Small intestine (tissue), 7 donors: ENCODE results near the gene RFPL1. TPM values are rescaled to one million over a fixed set of nuclear protein-coding genes. Genes with fewer than 3 reads are reported as not detected.
"Not testable (repeated sequence)": the region's sequence is repeated elsewhere in the genome, so short reads cannot be mapped to it uniquely, and the experiment has no call there.

Experiments used
- DNase-seq, 2 donors: peaks; one replicate each; pipeline versions ENCODE4 v3.0.0 to v3.0.0-alpha.2; 2013
- FAIRE-seq: peaks from 2 replicates; lab custom pipeline; 2012; peaks lifted over from hg19 to GRCh38; lab: Jason Lieb, UNC
- H3K27ac ChIP-seq, 3 donors: one replicate each; pipeline ENCODE4 v1.5.1; 2013; ENCODE audit warnings: low read length in 2 of 3, mild to moderate bottlenecking in 2 of 3, control low read depth in 1 of 3, inconsistent platforms in 1 of 3, low read depth in 1 of 3, moderate library complexity in 1 of 3
- H3K27me3 ChIP-seq, 3 donors: one replicate each; pipeline ENCODE4 v1.6.1; 2013; ENCODE audit warnings: low read length in 3 of 3, inconsistent platforms in 1 of 3; ENCODE audit not compliant: control insufficient read depth in 3 of 3, insufficient read depth in 3 of 3
- H3K36me3 ChIP-seq, 3 donors: one replicate each; pipeline ENCODE4 v1.6.1; 2013; ENCODE audit warnings: low read length in 3 of 3, inconsistent platforms in 1 of 3, low read depth in 1 of 3, mild to moderate bottlenecking in 1 of 3, moderate library complexity in 1 of 3; ENCODE audit not compliant: control insufficient read depth in 3 of 3, insufficient read depth in 2 of 3
- H3K4me1 ChIP-seq, 3 donors: one replicate each; pipeline ENCODE4 v1.6.1; 2013; ENCODE audit warnings: low read length in 2 of 3, inconsistent platforms in 1 of 3, low read depth in 1 of 3, mild to moderate bottlenecking in 1 of 3, moderate library complexity in 1 of 3; ENCODE audit not compliant: control insufficient read depth in 3 of 3, insufficient read depth in 2 of 3
- H3K4me3 ChIP-seq, 3 donors: one replicate each; pipeline ENCODE4 v1.5.1; 2013; ENCODE audit warnings: low read length in 3 of 3, control low read depth in 1 of 3, inconsistent platforms in 1 of 3, low read depth in 1 of 3, mild to moderate bottlenecking in 1 of 3, moderate library complexity in 1 of 3
- H3K9me3 ChIP-seq, 2 donors: one replicate each; pipeline ENCODE4 v1.6.1; 2013; ENCODE audit warnings: low read depth in 1 of 2, low read length in 1 of 2; ENCODE audit not compliant: control insufficient read depth in 2 of 2, insufficient read depth in 1 of 2
- WGBS, 3 donors: extraction: QIAGEN DNeasy Blood & Tissue Kit; methylation state at CpG; one replicate each; pipeline ENCODE4 v1.1.7; 2013; 5-methylcytosine and 5-hydroxymethylcytosine counted together
- polyA plus RNA-seq, 4 donors: library from polyadenylated mRNA; stranded (reverse) in 3 of 4; unstranded in 1 of 4; fragments of 200-250 nt in 3 of 4; fragments of 120-200 nt in 1 of 4; gene quantifications; one replicate each; pipeline versions ENCODE4 v1.2.1 to v1.2.3, GENCODE V29; 2013
- donor health status: healthy with polysubstance abuse.
- donor health status: control.
- donor health status: control.
- donor health status: Bipolar disorder and iron deficiency.
- donor health status: healthy.

Gene RFPL1
- polyA plus RNA-seq, 4 donors = 0.04 to 0.43 TPM; not detected in 2

GRCh38 chr22:29400576-29400975 lies 37.8 kb upstream of the RFPL1 start:
- Histone ChIP-seq H3K4me1 (peaks cover 0 to 6% (median 0%) of the 10 kb centered on the region in 3 donors), H3K36me3 (no peaks in the 10 kb centered on the region), H3K27me3 (no peaks in the 10 kb centered on the region), H3K4me3 (no peak overlapping the region), H3K27ac (no peak overlapping the region), H3K9me3 (no peaks in the 10 kb centered on the region)
- FAIRE-seq = no peak
- DNase-seq = no peak
- WGBS, 3 donors = 87 to 94% (median 94%) methylated on average over 2 of the region's 2 CpGs

GRCh38 chr22:29401538-29401937 lies 36.8 kb upstream of the RFPL1 start:
- not testable (repeated sequence) for FAIRE-seq, DNase-seq
- WGBS, 3 donors = 73 to 85% (median 74%) methylated on average over 6 of the region's 6 CpGs

GRCh38 chr22:29408940-29409339 lies 29.4 kb upstream of the RFPL1 start:
- Histone ChIP-seq H3K27ac (no peak overlapping the region), H3K36me3 (no peaks in the 10 kb centered on the region), H3K27me3 (no peaks in the 10 kb centered on the region), H3K4me1 (no peaks in the 10 kb centered on the region), H3K4me3 (no peak overlapping the region), H3K9me3 (no peaks in the 10 kb centered on the region)
- no peak for DNase-seq
- WGBS, 3 donors = 69 to 81% (median 70%) methylated on average over 6 of the region's 6 CpGs
- FAIRE-seq = no peak

More at GRCh38 chr22:29401538-29401937, 36.8 kb upstream of the RFPL1 start:
- not testable (repeated sequence) for H3K27ac ChIP-seq, H3K4me3 ChIP-seq, H3K4me1 ChIP-seq, H3K36me3 ChIP-seq, H3K27me3 ChIP-seq, H3K9me3 ChIP-seq

GRCh38 chr22:29411569-29412211 lies 26.7 kb upstream of the RFPL1 start:
- not testable (repeated sequence) for FAIRE-seq, H3K27ac ChIP-seq, H3K27me3 ChIP-seq, H3K4me1 ChIP-seq, H3K9me3 ChIP-seq, H3K36me3 ChIP-seq, DNase-seq, H3K4me3 ChIP-seq
- WGBS, 3 donors = 53 to 70% (median 69%) methylated on average over 4 of the region's 4 CpGs

- H3K27ac ChIP-seq, FAIRE-seq, H3K9me3 ChIP-seq, H3K4me3 ChIP-seq, H3K36me3 ChIP-seq, H3K4me1 ChIP-seq, H3K27me3 ChIP-seq: not testable (repeated sequence)
- peak in 1 of 2 donors; percentile 24 for DNase-seq
- 3 to 26% (median 8%) methylated on average over 2 to 4 of the region's 4 CpGs for WGBS, 3 donors
These were observed 25.6 kb upstream of the RFPL1 start for GRCh38 chr22:29412772-29413171.

- peak overlapping the region in 2 of 3 donors; percentile 20 to 51 for H3K4me3 ChIP-seq
- H3K27ac ChIP-seq = peak overlapping the region; percentile 61 to 93 (median 86)
- 4 to 34% (median 18%) methylated on average over 23 of the region's 23 CpGs for WGBS, 3 donors
- DNase-seq = peak; percentile 62 to 87
- not testable (repeated sequence) for FAIRE-seq, H3K36me3 ChIP-seq, H3K9me3 ChIP-seq, H3K27me3 ChIP-seq, H3K4me1 ChIP-seq
These were observed 23.3 kb upstream of the RFPL1 start for GRCh38 chr22:29414951-29415591.

- DNase-seq, H3K9me3 ChIP-seq, H3K4me1 ChIP-seq, H3K27ac ChIP-seq, H3K36me3 ChIP-seq, H3K4me3 ChIP-seq, FAIRE-seq, H3K27me3 ChIP-seq: not testable (repeated sequence)
- WGBS, 3 donors = 48 to 62% (median 55%) methylated on average over 5 of the region's 5 CpGs
These were observed 19.7 kb upstream of the RFPL1 start for GRCh38 chr22:29418704-29419103.

GRCh38 chr22:29426476-29426875 lies 11.9 kb upstream of the RFPL1 start:
- Histone ChIP-seq H3K9me3 (no peaks in the 10 kb centered on the region), H3K36me3 (no peaks in the 10 kb centered on the region), H3K4me1 (no peaks in the 10 kb centered on the region), H3K4me3 (no peak overlapping the region), H3K27me3 (no peaks in the 10 kb centered on the region), H3K27ac (no peak overlapping the region)
- WGBS, 3 donors = 84 to 91% (median 89%) methylated on average over 7 of the region's 7 CpGs
- DNase-seq (no peak), FAIRE-seq (no peak)
